Panc1 (cell line): ENCODE data around the gene DHRSX.

ENCODE experiments used
- CTCF ChIP-seq: fragments of 450-650 bp; IDR thresholded peaks from 2 replicates; pipeline ENCODE4 v1.5.1; 2017; ENCODE audit warnings: mild to moderate bottlenecking
- POLR2AphosphoS5 ChIP-seq: IDR thresholded peaks from 2 replicates; pipeline ENCODE4 v1.6.1; 2012; ENCODE audit warnings: mild to moderate bottlenecking, low read depth, low read length, moderate library complexity
- SIN3A ChIP-seq: IDR thresholded peaks from 2 replicates; pipeline ENCODE4 v1.6.1; 2012; ENCODE audit warnings: low read depth, mild to moderate bottlenecking, low read length, moderate library complexity, borderline replicate concordance; ENCODE audit not compliant: insufficient read depth

DNA sequence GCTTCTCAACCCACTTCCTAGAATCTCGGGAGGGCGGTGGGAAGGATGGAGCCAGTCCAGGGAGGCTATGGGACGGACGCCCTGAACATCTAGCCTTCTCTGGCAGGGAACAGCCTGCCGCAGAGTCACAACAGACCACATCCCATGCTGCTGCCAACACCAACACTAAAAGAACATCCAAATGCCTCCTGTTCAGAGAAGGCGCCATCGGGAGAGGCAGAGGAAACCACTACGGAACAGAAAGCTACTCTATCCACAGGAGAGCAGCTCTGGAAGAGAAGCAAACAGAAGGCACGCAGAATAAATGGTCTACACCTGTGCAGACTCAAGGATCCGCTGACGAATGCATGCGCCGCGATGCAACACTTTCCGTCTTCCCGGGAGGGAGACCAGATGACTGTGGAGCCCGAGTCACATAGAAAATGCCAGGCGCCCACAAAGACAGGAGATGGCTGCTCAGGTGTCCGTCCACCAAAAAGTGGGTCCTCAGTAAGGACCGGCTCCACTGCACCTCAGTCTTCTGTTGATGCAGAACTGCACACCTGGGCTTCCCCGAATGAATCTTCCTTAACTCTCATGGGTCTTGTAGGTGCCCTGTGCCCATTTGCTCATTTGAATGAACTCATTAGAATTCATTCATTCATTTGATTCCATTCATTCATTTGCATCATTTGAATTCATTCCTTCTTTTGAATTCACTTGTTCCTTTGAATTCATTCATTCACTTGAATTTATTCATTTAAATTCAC lies 217.5 kb downstream of the DHRSX start:
- no peak for TF ChIP-seq CTCF
- TF ChIP-seq SIN3A = no peak
- TF ChIP-seq POLR2AphosphoS5 = no peak
